Stimulated activated CD4-positive, alpha-beta T cell treated with anti-CD3 and anti-CD28 coated beads, TNF-alpha, amount 100 ng/mL, for 1 hour (primary cell): Measurements from ENCODE around the gene HIBCH.
"Not testable (repeated sequence)": the region's sequence is repeated elsewhere in the genome, so short reads cannot be mapped to it uniquely, and the experiment has no call there.

Source experiments
- DNase-seq, 3 donors: peaks; one replicate each; pipeline ENCODE4 v3.0.0-alpha.2; 2020; ENCODE audit warnings: low read depth in 3 of 3, low spot score in 1 of 3

Gene HIBCH, protein sequence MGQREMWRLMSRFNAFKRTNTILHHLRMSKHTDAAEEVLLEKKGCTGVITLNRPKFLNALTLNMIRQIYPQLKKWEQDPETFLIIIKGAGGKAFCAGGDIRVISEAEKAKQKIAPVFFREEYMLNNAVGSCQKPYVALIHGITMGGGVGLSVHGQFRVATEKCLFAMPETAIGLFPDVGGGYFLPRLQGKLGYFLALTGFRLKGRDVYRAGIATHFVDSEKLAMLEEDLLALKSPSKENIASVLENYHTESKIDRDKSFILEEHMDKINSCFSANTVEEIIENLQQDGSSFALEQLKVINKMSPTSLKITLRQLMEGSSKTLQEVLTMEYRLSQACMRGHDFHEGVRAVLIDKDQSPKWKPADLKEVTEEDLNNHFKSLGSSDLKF

DNA sequence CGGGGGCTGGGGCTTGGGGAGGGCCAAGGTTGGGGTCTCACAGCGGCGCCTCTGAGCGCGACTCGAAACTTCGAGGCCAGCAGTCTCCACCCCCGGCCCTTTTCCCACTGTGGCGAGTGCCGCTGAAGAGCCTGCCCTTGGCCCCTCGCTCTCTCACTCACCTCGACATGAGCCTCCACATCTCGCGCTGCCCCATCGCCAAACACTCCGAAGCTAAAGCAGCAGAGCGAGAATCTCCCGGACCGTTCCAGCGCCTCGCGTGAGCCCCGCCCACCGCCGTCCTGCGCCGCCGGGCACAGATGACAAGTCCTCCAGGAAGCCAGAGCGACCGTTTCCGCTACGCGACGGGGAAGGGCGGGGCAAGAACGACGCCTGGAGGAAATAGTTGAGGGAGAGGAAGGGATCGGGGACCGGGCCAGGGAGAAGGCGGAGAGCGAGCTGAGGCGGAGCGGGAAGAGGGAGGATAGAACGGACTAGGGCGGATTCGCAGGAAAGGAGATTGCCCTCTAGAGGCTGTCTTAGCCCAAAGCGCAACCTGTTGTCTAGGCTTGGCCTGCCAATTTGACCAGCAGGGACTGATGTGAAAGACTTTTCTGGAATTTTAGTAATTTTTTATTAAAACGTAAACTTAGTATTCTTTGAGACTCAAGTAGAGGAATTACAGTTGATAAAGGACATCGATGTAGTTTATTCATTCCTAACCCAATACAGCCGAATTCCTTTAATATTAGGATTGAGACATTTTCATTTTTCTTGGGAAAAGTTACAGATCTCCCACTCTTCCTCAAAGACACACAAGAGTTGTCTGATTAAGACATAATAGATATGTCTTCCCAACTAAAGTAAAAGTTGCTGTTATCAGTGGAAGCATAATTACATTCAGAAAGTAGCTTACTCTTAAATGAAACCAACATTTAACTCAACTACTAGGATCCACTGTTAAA is at the start of gene HIBCH:
TSS of gene HIBCH (minus strand) at position 272 of the 944 bp plus-strand sequence. CDS start at position 196, 76 bp downstream.
- peak; percentile 49 to 80 (median 57) for DNase-seq

DNA sequence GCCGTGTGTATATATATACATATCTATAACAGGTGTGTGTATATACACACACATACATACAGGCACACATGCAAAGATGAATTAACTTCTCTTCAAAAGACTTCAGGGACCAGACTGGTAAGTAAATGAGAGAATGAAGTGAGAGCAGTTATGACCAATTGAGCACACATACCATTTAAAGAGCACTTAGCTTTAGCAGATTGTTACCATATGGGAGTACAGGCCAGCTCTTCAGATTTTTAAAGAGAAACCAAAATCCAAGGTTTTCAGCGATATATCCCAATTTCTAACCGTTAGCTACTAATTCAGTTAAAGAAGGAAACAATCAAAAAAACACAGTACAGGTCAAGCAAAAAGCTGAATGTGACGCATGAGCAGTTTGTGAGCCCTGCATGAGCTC is 47.5 kb upstream of the HIBCH start:
- DNase-seq, result no peak

DNA sequence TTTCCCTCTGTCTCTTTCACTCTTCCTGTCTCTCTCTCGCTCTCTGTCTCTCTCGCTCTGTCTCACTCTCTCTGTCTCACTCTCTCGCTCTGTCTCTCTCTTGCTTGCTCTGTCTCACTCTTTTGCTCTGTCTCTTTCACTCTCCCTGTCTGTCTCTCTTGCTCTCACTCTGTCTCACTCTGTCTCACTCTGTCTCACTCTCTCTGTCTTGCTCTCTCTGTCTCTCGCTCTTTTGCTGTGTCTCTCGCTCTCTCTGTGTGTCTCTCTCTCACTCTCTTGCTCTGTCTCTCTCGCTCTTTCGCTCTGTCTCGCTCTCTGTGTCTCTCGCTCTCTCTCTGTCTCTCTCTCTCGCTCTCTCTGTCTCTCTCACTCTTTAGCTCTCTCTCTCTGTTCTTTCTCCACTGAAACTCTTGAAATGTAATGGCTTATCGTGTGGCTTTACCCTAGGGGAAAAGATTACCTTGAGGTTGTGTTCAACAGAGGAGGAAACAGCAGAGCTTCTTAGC is 46.7 kb upstream of the HIBCH start:
- no peak for DNase-seq

DNA sequence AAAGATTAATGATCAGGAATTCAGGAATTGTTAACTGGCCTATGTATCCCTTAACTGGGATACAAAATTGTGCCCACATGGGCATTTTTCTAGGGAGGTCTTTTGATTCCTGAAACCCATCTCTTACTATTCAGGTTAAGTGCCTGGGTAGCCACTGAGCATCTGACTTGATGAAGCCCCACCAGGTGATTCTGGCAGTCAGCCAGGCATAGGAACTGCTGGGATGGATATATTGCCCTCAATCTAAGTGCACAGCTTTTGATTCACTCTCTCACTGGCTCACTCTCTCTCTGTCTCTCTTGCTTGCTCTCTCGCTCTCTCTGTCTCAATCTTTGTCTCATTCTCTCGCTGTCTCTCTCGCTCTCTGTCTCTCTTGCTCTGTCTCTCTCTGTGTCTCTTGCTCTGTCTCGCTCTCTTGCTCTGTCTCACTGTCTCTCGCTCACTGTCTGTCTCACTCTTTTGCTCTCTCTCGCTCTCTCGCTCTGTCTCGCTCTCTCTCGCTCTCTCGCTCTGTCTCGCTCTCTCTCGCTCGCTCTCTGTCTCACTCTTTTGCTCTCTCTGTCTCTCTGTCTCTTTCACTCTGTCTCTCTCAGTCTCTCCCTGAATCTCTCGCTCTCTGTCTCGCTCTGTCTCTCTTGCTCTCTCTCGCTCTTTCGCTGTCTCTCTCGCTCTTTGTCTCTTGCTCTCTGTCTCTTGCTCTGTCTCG is 46.0 kb upstream of the HIBCH start:
- DNase-seq, result no peak

DNA sequence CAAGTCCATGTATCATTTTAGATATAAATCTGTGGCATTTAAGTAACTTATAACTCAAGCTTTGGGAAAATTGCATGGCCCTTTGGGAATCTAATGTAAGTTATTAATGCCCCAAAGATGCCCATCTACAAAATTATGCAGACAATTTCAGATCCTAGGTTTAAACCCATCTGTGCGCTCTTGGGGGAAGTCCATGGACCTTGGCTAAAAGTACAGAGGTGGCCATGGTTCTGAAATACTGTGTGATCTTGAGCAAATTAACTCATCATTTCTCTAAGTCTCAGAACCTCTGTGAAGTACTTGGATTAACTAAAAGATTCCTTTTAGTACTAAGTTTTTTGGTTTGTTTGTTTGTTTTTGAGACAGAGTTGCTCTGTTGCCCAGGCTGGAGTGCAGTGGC is 43.3 kb upstream of the HIBCH start:
- no peak for DNase-seq

DNA sequence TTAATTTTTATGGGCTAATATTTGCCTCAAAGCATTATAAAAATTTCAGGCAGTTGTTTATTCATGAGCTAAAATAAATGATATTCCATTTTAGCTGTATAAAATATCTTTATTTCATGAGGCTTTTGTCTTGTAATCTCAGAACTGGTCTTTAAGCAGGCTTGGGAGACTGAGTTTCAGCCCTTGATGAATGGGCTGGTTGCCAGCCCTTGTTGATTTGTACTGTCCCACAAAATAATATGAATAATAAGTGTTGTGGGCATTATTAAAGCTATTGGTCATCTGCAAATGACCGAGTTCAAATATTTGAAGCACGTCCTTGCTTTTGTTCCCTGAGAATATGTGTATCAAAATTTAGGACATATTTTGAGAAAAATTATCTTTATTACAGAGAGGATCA is 41.9 kb upstream of the HIBCH start:
- DNase-seq, result no peak

DNA sequence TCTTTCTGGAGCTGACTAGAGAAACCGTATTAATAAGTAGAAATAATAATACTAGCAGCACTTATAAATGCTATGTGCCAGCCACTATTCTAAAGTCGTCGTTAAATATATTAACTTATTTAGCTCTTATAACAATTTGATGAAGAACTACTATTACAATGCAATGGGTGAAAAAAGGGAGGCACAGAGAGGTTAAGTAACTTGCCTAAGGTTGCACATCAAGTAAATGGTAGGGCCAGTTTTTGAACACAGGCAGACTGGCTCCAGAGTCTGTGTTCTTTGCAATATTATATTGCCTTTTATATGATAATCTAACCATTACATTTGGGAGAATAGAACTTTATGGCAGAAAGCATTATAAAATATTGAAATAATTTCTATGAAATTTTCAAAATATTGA is 41.3 kb upstream of the HIBCH start:
- DNase-seq, result no peak

DNA sequence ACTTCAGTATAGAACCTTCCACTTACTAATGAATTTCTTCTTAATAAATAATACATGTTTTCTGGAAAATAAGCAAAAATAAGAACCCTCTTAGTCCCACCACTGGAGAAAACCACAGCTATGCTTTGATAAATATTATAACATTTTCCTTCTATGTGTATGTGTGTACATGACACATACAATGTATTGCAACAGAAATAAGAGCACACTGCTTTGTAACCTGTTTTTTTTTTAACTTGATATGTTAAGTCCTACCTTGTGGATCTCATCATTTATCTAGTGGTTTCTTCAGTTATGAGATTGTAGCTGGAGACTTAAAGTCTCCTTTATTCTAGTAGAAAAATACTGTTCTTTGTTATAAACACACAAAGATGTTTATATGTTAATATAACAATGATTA is 40.9 kb upstream of the HIBCH start:
- no peak for DNase-seq

DNA sequence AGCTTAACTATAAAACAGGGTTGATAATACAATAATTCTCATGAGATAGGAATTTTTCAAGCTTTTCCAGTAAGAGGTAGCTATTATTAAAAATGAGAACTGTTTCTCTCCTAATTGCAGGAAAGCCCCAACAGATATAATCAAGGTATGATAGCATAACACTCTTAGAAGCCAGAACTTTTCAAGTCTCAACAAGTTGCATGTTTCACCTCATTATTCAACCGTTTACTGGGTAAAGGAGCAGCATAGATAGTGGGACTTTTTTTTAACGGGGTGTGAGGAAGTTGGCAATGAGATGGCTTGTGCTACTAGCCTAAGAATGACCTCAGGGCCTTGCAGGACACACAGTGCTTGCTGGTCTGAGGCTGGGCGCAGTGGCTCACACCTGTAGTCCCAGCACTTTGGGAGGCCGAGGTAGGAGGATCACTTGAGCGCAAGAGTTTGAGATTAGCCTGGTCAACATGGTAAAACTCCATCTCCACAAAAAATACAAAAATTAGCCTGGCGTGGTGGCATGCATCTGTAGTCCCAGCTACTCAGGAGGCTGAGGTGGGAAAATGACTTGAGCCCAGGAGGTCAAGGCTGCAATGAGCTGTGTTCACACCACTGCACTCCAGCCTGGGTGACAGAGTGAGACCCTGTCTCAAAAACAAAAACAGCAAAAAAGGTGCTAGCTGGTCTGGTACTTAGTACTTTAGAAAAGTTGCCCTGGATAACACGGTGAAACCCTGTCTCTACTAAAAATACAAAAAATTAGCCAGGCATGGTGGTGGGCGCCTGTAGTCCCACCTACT is 39.2 kb upstream of the HIBCH start:
- not testable (repeated sequence) for DNase-seq

DNA sequence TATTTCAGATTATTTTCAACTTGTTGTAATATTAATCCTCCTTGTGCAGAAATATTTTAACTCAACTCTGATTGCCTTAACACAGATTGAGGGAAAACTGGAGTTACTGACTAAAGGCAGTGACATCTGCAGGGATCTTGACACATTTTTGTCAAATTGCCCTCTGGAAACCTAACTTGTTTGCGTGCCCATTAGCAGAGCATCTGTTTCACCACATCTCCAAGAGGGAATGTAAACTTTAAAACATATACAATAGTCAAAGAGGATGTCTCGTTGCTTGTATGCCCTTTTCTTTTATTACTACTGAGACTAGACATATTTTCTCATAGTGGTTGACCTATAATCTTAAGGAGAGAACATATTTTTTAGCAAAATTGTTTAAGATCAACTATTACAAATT is 38.0 kb upstream of the HIBCH start:
- no peak for DNase-seq

DNA sequence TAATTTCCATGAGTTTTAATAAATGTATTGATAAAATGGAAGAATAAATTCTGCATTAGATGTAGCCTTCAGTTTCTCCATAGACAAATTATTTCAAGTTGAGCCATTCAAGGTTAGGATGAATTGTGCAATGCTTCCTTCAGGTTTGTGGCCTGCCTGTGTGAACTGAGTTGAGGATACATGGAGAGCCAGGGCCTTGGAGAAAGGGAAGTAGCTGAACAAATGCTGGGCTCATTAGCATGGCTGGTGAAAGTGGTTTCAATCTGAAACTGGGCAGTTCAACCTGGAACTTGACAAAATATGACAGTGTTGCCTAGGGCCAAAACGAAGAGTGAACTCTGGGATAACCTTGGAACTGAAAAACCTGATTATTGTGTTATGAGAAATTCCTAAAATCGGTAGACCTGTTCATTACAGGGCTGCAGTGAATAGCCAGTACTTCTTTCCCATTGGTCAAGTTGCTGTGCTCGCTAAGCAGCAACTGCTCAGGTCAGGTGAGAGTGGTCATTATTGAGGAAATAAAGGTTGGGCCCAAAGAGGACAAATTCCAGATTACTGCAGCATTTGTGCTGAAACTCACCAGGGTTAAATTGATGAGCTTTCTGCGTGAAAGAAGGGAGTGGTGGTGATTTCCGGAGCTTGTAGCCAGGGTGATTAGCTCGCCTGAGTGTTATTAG is 36.5 kb upstream of the HIBCH start:
- no peak for DNase-seq

DNA sequence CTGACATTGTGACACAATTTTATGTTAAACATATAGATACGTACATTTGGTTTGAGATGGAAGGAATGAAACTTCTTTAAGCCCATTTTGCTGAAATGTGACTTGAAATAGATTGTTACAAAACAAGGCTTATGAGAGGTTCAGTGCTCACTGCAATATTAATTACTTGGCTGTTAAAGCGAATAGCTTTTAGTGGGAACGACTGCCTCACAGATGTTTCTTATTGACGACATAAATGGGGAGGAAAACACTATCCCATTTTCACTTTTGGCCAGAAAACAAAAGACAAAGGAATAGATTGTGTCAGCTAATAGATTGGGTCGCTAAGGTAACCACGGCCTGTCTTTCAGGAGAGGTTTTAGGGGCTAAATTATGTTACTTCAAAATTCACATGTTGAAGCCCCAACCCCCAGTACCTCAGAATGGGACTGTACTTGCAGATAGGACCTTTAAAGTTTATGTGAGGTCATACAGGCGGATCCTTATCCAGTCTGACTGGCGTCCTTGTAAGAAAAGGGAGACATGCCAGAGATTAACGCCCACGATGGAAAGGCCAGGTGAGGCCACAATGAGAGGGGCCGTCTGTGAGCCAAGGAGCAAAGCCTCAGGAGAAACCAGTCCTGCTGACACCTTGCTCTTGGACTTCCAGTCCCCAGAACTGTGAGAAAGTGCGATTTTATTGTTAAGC is 34.5 kb upstream of the HIBCH start:
- DNase-seq, result no peak

DNA sequence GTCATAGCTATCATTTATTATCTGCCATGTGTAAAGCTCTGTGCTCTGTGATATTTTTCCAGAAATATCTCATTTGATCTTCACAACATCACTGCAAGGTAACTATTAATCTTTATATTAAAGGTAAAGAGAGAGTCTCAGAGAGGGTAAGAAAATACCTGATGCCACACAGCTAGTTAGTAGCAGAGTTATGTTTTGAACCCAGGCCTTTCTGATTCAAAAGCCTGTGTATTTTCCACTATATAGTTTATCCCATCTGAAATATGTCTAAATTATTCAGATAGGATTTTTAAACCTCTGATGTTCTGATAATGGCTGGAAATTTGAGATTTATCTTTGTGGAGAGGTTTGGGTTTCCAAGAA is 33.9 kb upstream of the HIBCH start:
- no peak for DNase-seq

DNA sequence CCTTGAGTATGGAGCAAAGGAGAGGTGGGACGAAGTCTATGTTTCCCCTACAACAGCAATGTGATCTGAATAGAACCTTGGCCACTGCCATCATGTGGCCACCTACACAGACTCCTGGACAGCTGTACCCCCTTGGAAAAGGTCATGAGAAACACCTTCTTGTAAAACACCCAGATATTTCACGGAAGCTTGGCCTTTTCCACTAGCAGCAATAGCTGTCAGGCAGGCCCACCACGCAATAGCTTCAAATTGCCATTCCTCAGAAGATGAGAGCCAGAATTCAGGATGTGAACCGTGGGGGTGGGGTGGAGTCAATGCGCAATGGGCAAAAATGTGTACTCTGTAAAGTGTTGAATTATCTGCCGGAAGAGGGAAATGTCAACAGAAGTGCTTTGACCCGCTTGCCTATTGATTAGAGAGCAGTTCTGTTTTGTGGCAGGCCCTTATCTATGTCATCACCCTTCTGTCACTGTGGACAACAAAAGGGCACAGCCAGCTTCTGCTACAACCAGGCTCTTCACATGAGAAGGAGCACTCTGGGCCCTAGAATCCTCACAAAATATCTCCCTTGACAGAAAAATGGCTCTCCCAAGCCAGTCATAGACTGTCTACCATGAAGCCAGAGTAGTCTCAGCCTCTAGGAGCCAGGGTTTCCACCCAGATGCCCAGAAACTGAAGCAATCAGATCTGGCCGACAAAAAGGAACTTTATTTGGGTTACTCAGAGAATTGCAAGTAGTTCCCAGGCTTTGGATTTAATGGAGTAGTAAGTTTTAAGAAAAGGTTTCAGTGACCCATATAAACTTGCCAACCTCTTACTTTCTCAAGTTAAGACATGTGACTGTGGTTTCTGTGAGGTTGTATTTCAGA is 33.3 kb upstream of the HIBCH start:
- no peak for DNase-seq

DNA sequence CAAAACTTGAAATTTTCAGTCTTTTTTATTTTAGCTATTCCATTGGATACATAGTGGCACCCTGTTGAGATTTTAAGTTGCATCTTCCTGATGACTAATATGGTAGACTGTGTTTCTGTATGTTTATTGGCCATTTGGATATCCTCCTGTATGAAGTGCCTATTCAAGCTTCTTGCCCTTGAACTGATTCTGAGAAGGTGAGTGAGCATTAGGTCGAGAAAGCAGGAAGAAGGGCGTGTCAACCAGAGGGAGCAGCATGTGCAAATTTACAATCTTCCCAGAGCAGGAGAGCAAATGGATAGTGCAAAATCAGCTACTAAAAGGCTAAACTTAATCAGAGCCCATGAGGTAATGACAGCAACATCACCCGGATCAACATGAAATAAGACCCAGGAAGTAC is 32.3 kb upstream of the HIBCH start:
- DNase-seq, result no peak

DNA sequence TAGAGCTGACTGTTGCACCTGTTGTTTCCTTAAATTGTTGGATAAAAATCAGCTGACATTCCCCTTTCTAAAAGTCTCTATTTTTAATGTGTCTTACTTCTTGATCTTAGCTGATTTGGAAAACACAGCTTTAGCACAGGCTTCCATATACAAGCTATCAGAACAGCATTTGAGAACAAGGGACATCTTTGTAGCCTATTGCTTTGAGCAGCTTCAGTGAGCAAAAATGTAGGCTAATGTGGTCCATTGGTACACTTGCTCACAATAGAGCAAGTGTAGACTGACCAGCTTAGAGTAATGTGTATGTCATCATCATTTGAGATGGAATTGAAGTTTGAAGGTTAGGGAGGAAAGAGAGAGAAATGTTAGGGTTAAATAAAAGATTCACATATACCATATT is 30.7 kb upstream of the HIBCH start:
- no peak for DNase-seq

DNA sequence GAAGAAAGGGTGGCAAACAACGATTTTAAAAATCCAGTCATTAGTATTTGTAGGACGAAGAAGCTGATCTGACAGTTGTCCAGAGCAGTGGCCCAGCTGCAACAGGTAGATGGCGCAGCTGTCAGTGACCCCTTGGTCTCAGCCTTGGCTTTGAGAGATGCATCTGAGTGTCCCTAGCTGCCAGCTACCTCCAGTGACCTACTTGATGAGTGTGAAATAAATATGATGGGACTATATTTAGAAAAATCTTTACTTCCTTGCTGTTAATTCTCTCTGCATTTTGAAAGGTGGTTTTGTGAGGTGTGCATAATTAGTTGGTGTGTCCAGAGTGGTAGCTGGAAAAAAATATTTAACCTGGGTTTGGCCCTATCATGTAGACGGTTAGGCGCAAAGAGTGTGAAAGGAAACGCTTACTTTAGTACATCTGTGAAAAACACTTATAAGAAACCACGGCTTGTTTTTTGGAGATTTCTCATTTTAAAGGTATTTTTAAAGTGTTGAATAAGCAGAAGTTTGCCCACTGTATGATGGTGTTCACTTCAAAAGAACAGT is 24.7 kb upstream of the HIBCH start:
- no peak for DNase-seq
